Hepatocyte (in vitro differentiated cells): ENCODE measurements around the gene LEAP2. TPM values are rescaled to one million over a fixed set of nuclear protein-coding genes. Genes with fewer than 3 reads are reported as not detected.
A peak's percentile ranks its signal among the peaks of the same experiment; 100 is the strongest.

Experiments
- DNase-seq: peaks from one replicate; pipeline ENCODE4 v3.0.0-alpha.2; 2016; ENCODE audit warnings: low spot score
- H2AFZ ChIP-seq: fragments of 200-600 bp; sonication (generic); 2 replicates; pipeline ENCODE4 v1.6.0; 2016; ENCODE audit warnings: antibody characterized with exemption, mild to moderate bottlenecking
- H3K27ac ChIP-seq: fragments of 200-600 bp; sonication (generic); 2 replicates; pipeline ENCODE4 v1.5.1; 2016; ENCODE audit warnings: mild to moderate bottlenecking
- H3K27me3 ChIP-seq: fragments of 200-600 bp; sonication (generic); 2 replicates; pipeline ENCODE4 v1.6.1; 2016
- H3K36me3 ChIP-seq: fragments of 200-600 bp; sonication (generic); replicated peaks from 2 replicates; pipeline ENCODE4 v1.5.1; 2016; ENCODE audit warnings: low read depth; ENCODE audit not compliant: insufficient read depth
- H3K4me1 ChIP-seq: fragments of 200-600 bp; sonication (generic); 2 replicates; pipeline ENCODE4 v1.5.1; 2016; ENCODE audit warnings: mild to moderate bottlenecking, moderate library complexity; ENCODE audit not compliant: insufficient read depth
- H3K4me2 ChIP-seq: fragments of 200-600 bp; sonication (generic); 2 replicates; pipeline ENCODE4 v1.6.0; 2016
- H3K4me3 ChIP-seq: fragments of 200-600 bp; sonication (generic); 2 replicates; pipeline ENCODE4 v1.5.1; 2016; ENCODE audit warnings: mild to moderate bottlenecking
- H3K79me2 ChIP-seq: fragments of 200-600 bp; sonication (generic); 2 replicates; pipeline ENCODE4 v1.6.0; 2017; ENCODE audit warnings: mild to moderate bottlenecking
- H3K9me2 ChIP-seq: fragments of 200-600 bp; sonication (generic); replicated peaks from 2 replicates; pipeline ENCODE4 v1.6.0; 2017; ENCODE audit warnings: mild to moderate bottlenecking; ENCODE audit not compliant: insufficient read depth
- H3K9me3 ChIP-seq: fragments of 200-600 bp; sonication (generic); 2 replicates; pipeline ENCODE4 v1.5.1; 2016; ENCODE audit warnings: low read depth, mild to moderate bottlenecking
- H4K20me1 ChIP-seq: fragments of 200-600 bp; sonication (generic); 2 replicates; pipeline ENCODE4 v1.6.0; 2016; ENCODE audit warnings: mild to moderate bottlenecking; ENCODE audit not compliant: insufficient read depth, poor library complexity, severe bottlenecking
- EZH2 ChIP-seq: fragments of 200-600 bp; sonication (generic); IDR thresholded peaks from 2 replicates; pipeline ENCODE4 v1.6.1; 2016; ENCODE audit warnings: antibody characterized with exemption, mild to moderate bottlenecking, borderline replicate concordance
- EZH2phosphoT487 ChIP-seq: fragments of 200-600 bp; sonication (generic); IDR thresholded peaks from one replicate; pipeline ENCODE4 v1.6.1; 2018; ENCODE audit warnings: antibody characterized with exemption, mild to moderate bottlenecking, low read depth, moderate library complexity; ENCODE audit not compliant: unreplicated experiment, severe bottlenecking
- WGBS: methylation state at CpG from one replicate; pipeline ENCODE4 v1.1.6; 2016; ENCODE audit warnings: low lambda C conversion rate; ENCODE audit errors: missing lambda C conversion rate; 5-methylcytosine and 5-hydroxymethylcytosine counted together
- polyA plus RNA-seq: library from polyadenylated mRNA; unstranded; fragments of >200 nt; fragmentation: Nextera tagmentation; extraction: Ambion mirVana; gene quantifications from 2 replicates; pipeline ENCODE4 v1.2.1, GENCODE V29; 2016
- total RNA-seq: library from RNA; depleted of rRNA; stranded (reverse); fragments of >200 nt; gene quantifications from 2 replicates; pipeline ENCODE4 v1.2.3, GENCODE V29; 2014
- TF ChIP-seq, protein P1 (sequence below): fragments of 200-600 bp; sonication (generic); IDR thresholded peaks from 2 replicates; pipeline ENCODE4 v1.5.1; 2016; ENCODE audit warnings: antibody characterized with exemption, mild to moderate bottlenecking; ENCODE audit not compliant: poor library complexity

The LEAP2 gene
- total and polyA plus RNA-seq, 2 experiments from 2014 or later: 22.6 to 36.3 TPM

DNA sequence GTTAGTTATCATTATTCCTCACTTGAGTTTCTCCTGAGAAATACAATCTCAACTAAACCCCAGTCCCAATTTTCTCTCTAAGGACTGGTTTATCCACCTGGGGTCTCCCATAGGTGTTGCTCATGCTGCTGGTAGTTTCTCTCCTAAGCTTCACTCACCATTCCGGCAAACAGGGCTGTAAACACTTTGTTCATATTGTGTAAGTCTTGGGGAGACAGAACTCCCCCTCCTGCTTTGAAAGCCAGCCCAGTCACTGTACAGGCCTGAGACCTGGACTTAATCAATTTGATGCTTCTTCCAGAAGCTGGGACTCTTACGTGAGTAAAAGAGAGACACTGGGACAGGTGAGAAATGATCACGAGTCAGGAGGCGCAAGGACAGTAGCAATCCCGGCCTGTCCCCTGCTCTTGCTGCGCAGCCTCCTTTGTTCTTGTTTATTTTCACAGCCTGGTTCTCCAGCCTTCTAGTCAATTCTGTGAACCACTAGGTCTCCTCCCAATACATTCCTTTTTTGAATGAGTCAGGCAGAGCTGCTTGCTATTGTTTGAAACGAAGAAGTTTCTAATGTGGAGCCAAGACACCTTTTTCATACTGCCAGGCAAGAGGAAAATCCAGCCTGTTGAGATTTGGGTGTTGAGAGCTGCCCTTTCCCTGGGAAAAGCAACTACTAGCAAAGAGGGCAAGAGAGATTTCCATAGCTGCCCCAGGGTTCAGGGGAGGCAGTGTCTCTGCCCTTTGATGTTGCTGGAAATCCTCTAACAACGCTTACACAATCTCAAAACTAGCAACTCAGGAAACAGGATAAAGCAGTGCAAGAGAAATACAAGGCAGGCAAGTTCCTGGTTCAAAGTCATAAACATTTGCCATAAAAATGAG lies 33.8 kb upstream of the LEAP2 start:
- whole genome bisulfite sequencing: 42% methylated on average over 8 of the region's 8 CpGs
- Histone ChIP-seq H3K27ac (peak overlapping the region; percentile 86), H2AFZ (peak overlapping the region; percentile 18), H3K4me2 (peak overlapping the region; percentile 3), H3K27me3 (no peaks in the 10 kb centered on the region), H3K9me2 (no peaks in the 10 kb centered on the region), H3K4me3 (no peak overlapping the region), H3K36me3 (no peaks in the 10 kb centered on the region), H3K9me3 (no peaks in the 10 kb centered on the region), H4K20me1 (no peaks in the 10 kb centered on the region), H3K4me1 (peaks cover 31% of the 10 kb centered on the region), H3K79me2 (no peaks in the 10 kb centered on the region)
- peak; percentile 61 for DNase-seq
- TF ChIP-seq EZH2phosphoT487 (no peak), EZH2 (no peak)
- TF ChIP-seq, protein P1, sequence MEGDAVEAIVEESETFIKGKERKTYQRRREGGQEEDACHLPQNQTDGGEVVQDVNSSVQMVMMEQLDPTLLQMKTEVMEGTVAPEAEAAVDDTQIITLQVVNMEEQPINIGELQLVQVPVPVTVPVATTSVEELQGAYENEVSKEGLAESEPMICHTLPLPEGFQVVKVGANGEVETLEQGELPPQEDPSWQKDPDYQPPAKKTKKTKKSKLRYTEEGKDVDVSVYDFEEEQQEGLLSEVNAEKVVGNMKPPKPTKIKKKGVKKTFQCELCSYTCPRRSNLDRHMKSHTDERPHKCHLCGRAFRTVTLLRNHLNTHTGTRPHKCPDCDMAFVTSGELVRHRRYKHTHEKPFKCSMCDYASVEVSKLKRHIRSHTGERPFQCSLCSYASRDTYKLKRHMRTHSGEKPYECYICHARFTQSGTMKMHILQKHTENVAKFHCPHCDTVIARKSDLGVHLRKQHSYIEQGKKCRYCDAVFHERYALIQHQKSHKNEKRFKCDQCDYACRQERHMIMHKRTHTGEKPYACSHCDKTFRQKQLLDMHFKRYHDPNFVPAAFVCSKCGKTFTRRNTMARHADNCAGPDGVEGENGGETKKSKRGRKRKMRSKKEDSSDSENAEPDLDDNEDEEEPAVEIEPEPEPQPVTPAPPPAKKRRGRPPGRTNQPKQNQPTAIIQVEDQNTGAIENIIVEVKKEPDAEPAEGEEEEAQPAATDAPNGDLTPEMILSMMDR: no peak

DNA sequence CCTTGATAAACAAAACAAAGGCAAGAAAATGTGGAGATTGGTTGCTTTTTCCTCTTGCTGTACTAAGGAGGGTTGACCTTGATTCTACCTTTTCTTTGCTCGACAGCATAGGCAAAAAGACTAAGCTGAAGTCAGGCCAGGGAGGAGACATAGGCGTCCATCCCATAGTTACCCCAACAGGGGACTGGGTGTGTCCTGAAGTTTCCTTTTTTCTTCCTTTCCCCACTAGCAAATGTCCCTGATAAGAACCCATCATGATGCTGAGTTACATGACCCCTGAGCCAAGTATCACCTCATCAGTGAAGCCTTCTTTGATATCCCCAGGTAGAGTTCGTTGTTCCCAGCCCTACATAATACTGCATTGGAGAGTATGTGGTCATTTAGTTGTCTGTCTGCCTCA lies 33.2 kb upstream of the LEAP2 start:
- peak overlapping the region; percentile 86 for H3K27ac ChIP-seq
- H3K4me3 ChIP-seq: no peak overlapping the region
- 76% methylated on average over 3 of the region's 3 CpGs for WGBS
- no peaks in the 10 kb centered on the region for H4K20me1 ChIP-seq
- H3K4me2 ChIP-seq: no peak overlapping the region
- no peaks in the 10 kb centered on the region for H3K9me2 ChIP-seq
- H3K27me3 ChIP-seq: no peaks in the 10 kb centered on the region
- no peaks in the 10 kb centered on the region for H3K79me2 ChIP-seq
- no peaks in the 10 kb centered on the region for H3K9me3 ChIP-seq
- H3K4me1 ChIP-seq: peaks cover 31% of the 10 kb centered on the region
- TF ChIP-seq, protein P1: no peak
- TF ChIP-seq EZH2phosphoT487 (no peak), EZH2 (no peak)
- no peaks in the 10 kb centered on the region for H3K36me3 ChIP-seq
- no peak for DNase-seq
- no peak overlapping the region for H2AFZ ChIP-seq

DNA sequence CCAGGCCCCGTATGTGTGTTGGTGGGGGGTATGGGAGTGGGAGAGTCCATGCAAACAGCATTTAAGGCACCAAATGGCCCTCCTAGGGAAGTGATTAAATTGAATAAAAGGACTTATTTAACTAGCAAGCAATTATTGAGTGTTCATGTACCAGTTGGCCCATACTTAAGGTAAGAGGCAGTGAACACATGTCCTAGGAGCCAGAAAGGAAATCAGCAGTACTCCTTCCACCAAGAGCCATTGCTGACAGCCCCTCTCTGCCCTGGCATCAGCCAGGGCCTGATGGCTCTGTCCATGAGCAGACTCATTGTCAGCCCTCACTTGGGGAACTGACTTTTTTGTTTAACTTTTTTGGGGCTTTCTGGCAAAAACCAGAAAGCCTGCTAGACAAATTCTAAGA lies 32.6 kb upstream of the LEAP2 start:
- H3K9me3 ChIP-seq: no peaks in the 10 kb centered on the region
- 71% methylated on average over 1 of the region's 1 CpG for WGBS
- no peak overlapping the region for H3K4me2 ChIP-seq
- no peak overlapping the region for H2AFZ ChIP-seq
- peaks cover 31% of the 10 kb centered on the region for H3K4me1 ChIP-seq
- no peak overlapping the region for H3K4me3 ChIP-seq
- DNase-seq: no peak
- H3K9me2 ChIP-seq: no peaks in the 10 kb centered on the region
- H4K20me1 ChIP-seq: no peaks in the 10 kb centered on the region
- H3K36me3 ChIP-seq: no peaks in the 10 kb centered on the region
- H3K79me2 ChIP-seq: no peaks in the 10 kb centered on the region
- TF ChIP-seq EZH2: no peak
- TF ChIP-seq EZH2phosphoT487: no peak
- TF ChIP-seq, protein P1: no peak
- peak overlapping the region; percentile 86 for H3K27ac ChIP-seq
- no peaks in the 10 kb centered on the region for H3K27me3 ChIP-seq
